ENCODE measurements around the gene GIPC3. TPM values are rescaled to one million over a fixed set of nuclear protein-coding genes. Genes with fewer than 3 reads are reported as not detected.
A peak's percentile ranks its signal among the peaks of the same experiment; 100 is the strongest.

The GIPC3 gene
- total and polyA plus RNA-seq, 2 experiments from 2014 or later: 0.06 TPM; not detected in 1

DNA sequence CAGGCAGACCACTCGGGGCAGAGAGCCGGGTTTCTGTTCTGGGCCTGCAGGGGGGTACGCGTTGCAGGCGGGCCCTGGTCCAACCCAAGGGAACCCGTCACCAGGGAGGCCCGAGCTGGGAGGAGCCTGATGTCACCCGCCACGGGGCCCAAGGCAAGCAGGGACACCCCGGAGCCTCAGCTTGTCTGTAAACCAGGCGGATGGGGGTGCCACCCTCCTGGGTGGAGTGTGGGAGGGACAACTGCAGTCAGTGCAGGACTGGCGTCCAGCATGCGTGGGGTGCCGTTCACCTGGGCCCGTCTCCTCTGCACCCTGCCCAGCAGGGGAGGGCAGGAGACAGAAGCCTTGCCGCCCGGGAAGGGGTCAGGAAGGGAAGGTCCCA lies 34.3 kb downstream of the GIPC3 start:
- H2AFZ ChIP-seq: no peak overlapping the region
- no peaks in the 10 kb centered on the region for H3K27me3 ChIP-seq (replicated peaks; ENCODE audit: insufficient read depth)
- DNase-seq: no peak
- in situ Hi-C loops (cut with MboI): loop anchor here (25.0 kb wide), 1 partner anchor 307 kb away; no protein-coding TSS in a partner anchor
- no peaks in the 10 kb centered on the region for H3K9me3 ChIP-seq (ENCODE audit: low read depth)
- no peaks in the 10 kb centered on the region for H3K9me2 ChIP-seq (ENCODE audit: insufficient read depth)
- H3F3A ChIP-seq (ENCODE audit: insufficient read depth): no peaks in the 10 kb centered on the region
- TF ChIP-seq EZH2 (IDR thresholded peaks at IDR 0.05; ENCODE audit: insufficient read depth, poor library complexity, severe bottlenecking): no peak
- TF ChIP-seq EZH2phosphoT487 (IDR thresholded peaks at IDR 0.05; ENCODE audit: insufficient read depth, low read depth): no peak
- no peaks in the 10 kb centered on the region for H4K20me1 ChIP-seq (ENCODE audit: insufficient read depth)
- H3K4me2 ChIP-seq (ENCODE audit: unreplicated experiment): no peak overlapping the region
- H3K79me2 ChIP-seq (ENCODE audit: insufficient read depth): peaks cover 22% of the 10 kb centered on the region
- H3K4me3 ChIP-seq: no peak overlapping the region
- H3K36me3 ChIP-seq (ENCODE audit: low read depth): no peaks in the 10 kb centered on the region
- H3K27ac ChIP-seq: no peak overlapping the region
- WGBS, 2 experiments (ENCODE audit: low coverage in 1 of 2, low lambda C conversion rate in 2 of 2, missing lambda C conversion rate in 2 of 2): 85 to 86% methylated on average over 16 to 17 of the region's 17 CpGs
- no peak overlapping the region for H3K9ac ChIP-seq
- no peaks in the 10 kb centered on the region for H3K4me1 ChIP-seq (ENCODE audit: insufficient read depth)

DNA sequence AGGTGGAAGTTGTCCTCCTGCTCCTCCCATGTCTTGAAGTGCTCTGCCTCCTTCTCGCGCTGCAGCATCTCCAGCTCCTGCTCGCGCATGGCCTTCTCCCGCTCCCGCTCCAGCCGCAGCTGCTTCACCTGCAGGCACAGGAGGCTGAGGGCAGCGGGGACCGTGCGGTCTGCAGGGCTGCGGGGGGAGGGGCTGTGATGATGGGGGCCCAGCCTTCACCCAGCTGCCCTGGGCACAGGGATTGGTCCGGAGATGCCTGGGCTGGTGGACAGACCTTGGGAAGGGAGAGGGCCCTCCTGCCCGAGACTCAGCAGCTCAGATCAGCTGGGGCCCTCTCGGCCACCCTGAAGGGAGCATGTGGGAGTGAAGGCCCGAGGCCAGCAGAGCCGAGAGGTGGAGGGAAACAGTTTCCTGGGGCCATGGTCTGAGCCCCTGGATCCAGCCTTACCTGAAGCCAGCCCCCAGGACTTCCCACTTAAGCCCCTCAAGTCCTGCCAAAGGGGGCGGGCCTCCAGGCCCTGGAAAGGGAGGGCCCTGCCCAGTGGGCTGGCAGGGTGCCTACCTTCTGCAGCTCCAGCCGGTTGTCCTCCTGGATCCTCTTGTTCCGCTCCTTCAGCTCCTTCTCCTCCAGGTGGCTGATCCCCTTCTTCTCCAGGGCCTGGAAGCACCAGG lies 35.0 kb downstream of the GIPC3 start:
- H3K27ac ChIP-seq: no peak overlapping the region
- no peaks in the 10 kb centered on the region for H3K9me3 ChIP-seq (ENCODE audit: low read depth)
- H3K4me2 ChIP-seq (ENCODE audit: unreplicated experiment): no peak overlapping the region
- H3K79me2 ChIP-seq (ENCODE audit: insufficient read depth): peaks cover 28% of the 10 kb centered on the region
- no peak overlapping the region for H2AFZ ChIP-seq
- WGBS, 2 experiments (ENCODE audit: low coverage in 1 of 2, low lambda C conversion rate in 2 of 2, missing lambda C conversion rate in 2 of 2): 83 to 85% methylated on average over 15 to 19 of the region's 19 CpGs
- no peak for TF ChIP-seq EZH2phosphoT487 (IDR thresholded peaks at IDR 0.05; ENCODE audit: insufficient read depth, low read depth)
- no peak for TF ChIP-seq EZH2 (IDR thresholded peaks at IDR 0.05; ENCODE audit: insufficient read depth, poor library complexity, severe bottlenecking)
- no peak overlapping the region for H3K9ac ChIP-seq
- DNase-seq: peak; percentile 27
- no peak overlapping the region for H3K4me3 ChIP-seq
- peaks cover 4% of the 10 kb centered on the region for H3K4me1 ChIP-seq (ENCODE audit: insufficient read depth)
- no peaks in the 10 kb centered on the region for H3K36me3 ChIP-seq (ENCODE audit: low read depth)
- H3F3A ChIP-seq (ENCODE audit: insufficient read depth): no peaks in the 10 kb centered on the region
- in situ Hi-C loops (cut with MboI): loop anchor here (25.0 kb wide), 1 partner anchor 308 kb away; no protein-coding TSS in a partner anchor
- H3K9me2 ChIP-seq (ENCODE audit: insufficient read depth): no peaks in the 10 kb centered on the region
- no peaks in the 10 kb centered on the region for H3K27me3 ChIP-seq (replicated peaks; ENCODE audit: insufficient read depth)
- H4K20me1 ChIP-seq (ENCODE audit: insufficient read depth): no peaks in the 10 kb centered on the region

DNA sequence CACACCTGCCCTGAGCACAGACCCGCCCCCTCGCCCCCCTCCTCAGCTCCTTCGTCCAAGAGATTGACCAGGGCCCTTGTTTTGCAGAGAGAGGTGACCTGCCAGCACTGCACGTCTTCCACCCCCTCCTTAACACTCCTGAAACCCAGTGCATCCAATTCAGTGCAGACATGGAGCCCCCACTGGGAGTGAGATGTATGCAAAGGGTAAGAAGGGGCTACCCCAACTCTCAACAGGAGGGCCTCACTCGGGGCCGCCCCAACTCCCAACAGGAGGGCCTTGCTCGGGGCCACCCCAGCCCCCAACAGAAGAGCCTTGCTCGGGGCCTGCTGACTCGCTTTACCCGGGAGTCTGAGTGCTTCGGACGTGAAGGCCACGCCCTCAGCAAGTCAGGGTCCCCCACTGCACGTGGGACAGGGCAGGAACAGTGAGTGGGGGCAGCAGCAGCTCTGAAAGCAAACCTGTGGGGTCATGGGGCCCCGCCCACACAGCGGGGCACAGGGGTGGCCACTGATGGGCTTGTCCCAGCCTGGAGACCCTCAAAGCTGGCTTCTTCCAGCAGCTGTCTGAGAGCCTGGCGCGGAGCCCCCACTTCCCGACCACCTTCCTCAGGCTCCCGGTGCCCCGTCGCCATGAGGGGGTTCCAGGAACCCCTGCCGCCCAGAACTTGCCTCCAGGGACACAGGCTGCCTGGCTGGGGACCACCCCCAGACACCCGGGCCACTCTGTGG lies 35.7 kb downstream of the GIPC3 start:
- Histone ChIP-seq H3K4me2 (ENCODE audit: unreplicated experiment) (no peak overlapping the region), H3K4me1 (ENCODE audit: insufficient read depth) (peaks cover 8% of the 10 kb centered on the region), H3K9me3 (ENCODE audit: low read depth) (no peaks in the 10 kb centered on the region), H4K20me1 (ENCODE audit: insufficient read depth) (no peaks in the 10 kb centered on the region), H3K27ac (no peak overlapping the region), H3K79me2 (ENCODE audit: insufficient read depth) (peaks cover 35% of the 10 kb centered on the region), H3K36me3 (ENCODE audit: low read depth) (no peaks in the 10 kb centered on the region), H3K4me3 (no peak overlapping the region), H3F3A (ENCODE audit: insufficient read depth) (no peaks in the 10 kb centered on the region), H3K9ac (no peak overlapping the region), H3K27me3 (replicated peaks; ENCODE audit: insufficient read depth) (no peaks in the 10 kb centered on the region), H2AFZ (no peak overlapping the region), H3K9me2 (ENCODE audit: insufficient read depth) (no peaks in the 10 kb centered on the region)
- WGBS, 2 experiments (ENCODE audit: low coverage in 1 of 2, low lambda C conversion rate in 2 of 2, missing lambda C conversion rate in 2 of 2): 79 to 81% methylated on average over 20 to 24 of the region's 24 CpGs
- DNase-seq: no peak
- TF ChIP-seq EZH2phosphoT487 (IDR thresholded peaks at IDR 0.05; ENCODE audit: insufficient read depth, low read depth) (no peak), EZH2 (IDR thresholded peaks at IDR 0.05; ENCODE audit: insufficient read depth, poor library complexity, severe bottlenecking) (no peak)
- in situ Hi-C loops (cut with MboI): loop anchor here (25.0 kb wide), 1 partner anchor 309 kb away; no protein-coding TSS in a partner anchor

DNA sequence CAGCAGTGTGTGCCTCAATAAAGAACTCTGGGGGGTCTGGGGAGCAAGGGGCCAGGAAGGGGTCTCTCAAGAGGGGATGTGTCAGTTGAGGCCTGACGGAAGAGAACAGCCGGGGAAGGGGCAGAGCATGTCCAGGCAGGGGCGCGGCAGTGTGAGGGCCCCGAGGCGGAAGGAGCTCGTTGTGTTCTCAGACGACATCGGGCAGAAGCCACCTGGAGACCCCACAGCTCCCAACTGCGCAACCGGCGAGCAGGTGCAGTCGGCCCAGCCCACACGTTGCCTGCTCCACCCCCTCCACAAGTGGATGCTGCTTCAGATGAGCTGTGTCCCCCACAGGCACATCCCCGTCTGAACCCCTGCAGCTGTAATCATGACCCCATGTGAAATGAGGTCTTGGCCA lies 36.4 kb downstream of the GIPC3 start:
- Histone ChIP-seq H3K27me3 (replicated peaks; ENCODE audit: insufficient read depth) (no peaks in the 10 kb centered on the region), H3K79me2 (ENCODE audit: insufficient read depth) (peaks cover 39% of the 10 kb centered on the region), H3K4me3 (no peak overlapping the region), H3F3A (ENCODE audit: insufficient read depth) (no peaks in the 10 kb centered on the region), H3K9me3 (ENCODE audit: low read depth) (no peaks in the 10 kb centered on the region), H4K20me1 (ENCODE audit: insufficient read depth) (no peaks in the 10 kb centered on the region), H3K36me3 (ENCODE audit: low read depth) (no peaks in the 10 kb centered on the region), H3K4me1 (ENCODE audit: insufficient read depth) (peaks cover 8% of the 10 kb centered on the region), H3K27ac (no peak overlapping the region), H3K9ac (no peak overlapping the region), H3K4me2 (ENCODE audit: unreplicated experiment) (no peak overlapping the region), H3K9me2 (ENCODE audit: insufficient read depth) (no peaks in the 10 kb centered on the region), H2AFZ (no peak overlapping the region)
- DNase-seq: no peak
- in situ Hi-C loops (cut with MboI): loop anchor here (25.0 kb wide), 1 partner anchor 309 kb away; no protein-coding TSS in a partner anchor
- 97 to 98% methylated on average over 13 to 15 of the region's 15 CpGs for WGBS, 2 experiments (ENCODE audit: low coverage in 1 of 2, low lambda C conversion rate in 2 of 2, missing lambda C conversion rate in 2 of 2)
- TF ChIP-seq EZH2phosphoT487 (IDR thresholded peaks at IDR 0.05; ENCODE audit: insufficient read depth, low read depth): no peak
- TF ChIP-seq EZH2 (IDR thresholded peaks at IDR 0.05; ENCODE audit: insufficient read depth, poor library complexity, severe bottlenecking): no peak
